H54 (cell line): Measurements from ENCODE around the gene NXF2B.
"Not testable (repeated sequence)": the region's sequence is repeated elsewhere in the genome, so short reads cannot be mapped to it uniquely, and the experiment has no call there.

ENCODE experiments used
- DNase-seq: peaks from one replicate; pipeline ENCODE4 v3.0.0; 2011; ENCODE audit warnings: low spot score, mixed read lengths; ENCODE audit not compliant: insufficient read length
- FAIRE-seq: peaks from 3 replicates; lab custom pipeline; 2011; peaks lifted over from hg19 to GRCh38; lab: Jason Lieb, UNC
- POLR2A ChIP-seq: IDR thresholded peaks from 2 replicates; pipeline ENCODE4 v1.6.1; 2011; ENCODE audit warnings: low read depth, mild to moderate bottlenecking, low read length

NXF2B gene

DNA sequence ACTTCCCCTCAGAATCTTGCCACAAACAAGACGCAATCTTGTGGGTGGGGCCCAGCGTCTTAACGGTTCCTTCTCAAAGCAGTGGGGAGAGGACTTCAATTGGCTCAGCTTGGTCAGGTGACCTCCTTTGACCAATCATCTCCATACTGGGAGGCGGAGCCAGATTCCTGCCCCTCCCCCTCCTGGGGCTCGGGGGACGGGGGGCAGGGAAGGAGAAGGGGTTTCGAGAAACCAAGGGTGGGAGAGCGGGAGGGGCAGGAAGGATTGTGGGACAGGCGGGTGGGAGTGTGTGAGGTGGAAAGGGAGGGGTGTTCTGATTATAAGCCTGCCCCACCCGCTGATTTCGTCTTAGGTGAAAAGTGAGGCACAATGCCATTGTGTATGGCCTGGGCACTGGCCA lies at the start of gene NXF2B:
Gene NXF2B, minus strand, starts transcription at position 101 of the 400 bp plus-strand sequence. CDS start 59,972 bp downstream, outside the sequence.
- DNase-seq, FAIRE-seq: not testable (repeated sequence)

DNA sequence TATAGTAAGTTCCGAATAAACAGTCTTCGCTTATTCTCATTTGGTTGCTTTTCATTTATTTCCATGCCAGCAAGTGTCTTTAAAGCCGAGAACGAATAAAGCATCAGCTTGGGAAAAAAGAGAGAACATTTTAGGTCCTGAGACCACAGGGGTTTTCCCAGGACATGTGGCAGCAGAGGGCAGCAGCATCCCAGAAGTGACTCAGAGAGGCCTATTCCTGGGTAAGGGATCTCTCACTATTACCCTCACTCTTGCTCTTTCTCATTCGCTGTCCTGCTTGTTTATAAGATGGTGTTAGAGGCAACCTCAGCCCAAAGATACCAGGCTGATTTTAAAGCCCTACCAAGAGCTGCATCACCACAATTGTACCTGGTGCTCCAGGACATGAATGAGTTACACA lies 39.0 kb upstream of the NXF2B start:
- DNase-seq: not testable (repeated sequence)
- FAIRE-seq: peak; percentile 84

DNA sequence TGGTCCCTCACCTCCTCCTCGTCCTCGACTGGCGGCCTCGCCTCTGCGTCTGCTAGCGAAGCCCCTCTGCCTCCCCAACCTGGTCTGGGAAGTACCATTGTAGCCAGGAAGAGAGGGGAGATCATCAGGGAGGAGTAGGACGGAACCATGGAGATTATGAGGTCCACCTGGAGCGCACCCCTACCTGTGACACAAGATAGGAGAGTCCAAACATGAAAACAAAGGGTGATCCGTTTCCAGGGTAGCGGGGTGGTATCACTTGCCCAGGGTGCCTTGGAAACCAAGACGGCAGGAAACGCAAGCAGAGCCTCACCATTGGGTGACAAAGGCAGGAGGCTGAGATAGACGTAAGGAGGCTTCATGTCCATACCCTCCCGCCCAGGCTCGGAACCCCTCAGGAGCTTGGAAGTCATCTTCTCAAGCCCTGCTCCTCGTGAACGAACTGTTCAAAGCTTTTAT lies 32.0 kb upstream of the NXF2B start, which contains the start of gene TCP11X2:
Gene TCP11X2, minus strand, starts transcription at position 51 of the 459 bp plus-strand sequence.
- DNase-seq, FAIRE-seq: not testable (repeated sequence)

DNA sequence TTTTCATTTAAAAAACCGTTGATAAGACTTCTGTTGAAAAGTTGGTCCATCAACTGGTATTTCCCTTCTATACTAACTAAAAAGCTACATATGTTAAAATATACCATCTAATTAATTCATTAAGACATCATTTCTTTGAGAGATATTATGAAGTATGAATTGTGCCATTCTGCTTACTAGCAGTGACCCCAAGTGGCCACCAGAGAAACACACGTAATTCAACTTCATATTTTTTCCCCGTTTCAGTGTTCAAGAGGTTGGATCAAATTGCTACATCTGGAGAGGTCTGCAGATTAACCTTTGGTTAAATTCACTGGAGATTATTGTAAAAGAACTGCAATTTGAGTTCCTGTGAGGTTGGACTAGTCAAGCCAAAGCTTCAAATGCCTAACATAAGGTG lies 30.4 kb upstream of the NXF2B start:
- peak; percentile 87 for FAIRE-seq
- not testable (repeated sequence) for DNase-seq

- not testable (repeated sequence) for FAIRE-seq
Measured at GRCh38 chrX:102458615-102459014, 18.8 kb upstream of the NXF2B start.

GRCh38 chrX:102414493-102414892 lies 25.3 kb downstream of the NXF2B start:
- not testable (repeated sequence) for FAIRE-seq, DNase-seq

More at GRCh38 chrX:102458615-102459014, 18.8 kb upstream of the NXF2B start:
- not testable (repeated sequence) for DNase-seq

- TF ChIP-seq POLR2A: no peak
- DNase-seq: peak; percentile 1
- no peak for FAIRE-seq
Measured at GRCh38 chrX:102345916-102346315, 93.9 kb downstream of the NXF2B start.

DNA sequence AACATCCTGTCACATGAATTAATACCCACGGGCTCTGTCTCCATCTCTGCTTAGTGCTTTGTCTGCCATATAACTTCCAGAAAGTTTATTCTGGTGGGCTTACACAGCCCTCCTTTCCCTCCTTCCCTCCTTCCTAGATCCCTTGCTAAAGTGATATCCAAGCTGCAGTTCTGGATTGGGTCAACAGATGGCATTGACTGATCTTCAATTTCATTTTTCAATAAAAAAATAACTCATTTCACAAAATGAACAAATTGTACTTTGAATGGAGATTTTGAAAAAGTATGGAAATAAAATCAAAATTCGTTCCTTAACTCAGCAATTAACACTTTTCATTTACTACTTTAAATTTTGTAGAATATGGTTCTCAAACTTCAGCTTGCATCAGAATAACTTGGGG lies 97.9 kb downstream of the NXF2B start:
- TF ChIP-seq POLR2A: no peak
- no peak for DNase-seq
- FAIRE-seq: no peak

GRCh38 chrX:102339312-102340298 lies 100.2 kb downstream of the NXF2B start:
- no peak for DNase-seq
- no peak for TF ChIP-seq POLR2A
- FAIRE-seq: no peak

GRCh38 chrX:102338162-102338561 lies 101.6 kb downstream of the NXF2B start:
- DNase-seq (no peak), FAIRE-seq (no peak)
- TF ChIP-seq POLR2A: no peak
